Fibroblast of mammary gland (primary cell): Measurements from ENCODE around the gene SRRM3.

Source experiments
- DNase-seq: peaks from one replicate; pipeline ENCODE4 v3.0.0-alpha.2; 2010; ENCODE audit warnings: low read depth
- H3K4me3 ChIP-seq: 2 replicates; pipeline ENCODE4 v1.5.1; 2011; ENCODE audit warnings: low read depth, mild to moderate bottlenecking, low read length, moderate library complexity; ENCODE audit not compliant: control insufficient read depth
- CTCF ChIP-seq: conservative IDR thresholded peaks from 2 replicates; pipeline ENCODE4 v1.5.1; 2011; ENCODE audit warnings: low read depth, low read length, inconsistent platforms; ENCODE audit not compliant: control insufficient read depth, insufficient read depth

The SRRM3 gene

GRCh38 chr7:76318488-76319353, 117.0 kb downstream of the SRRM3 start:
- peak overlapping the region; percentile 73 for H3K4me3 ChIP-seq
- peak; percentile 35 for TF ChIP-seq CTCF
- DNase-seq = peak; percentile 92

- no peak overlapping the region for H3K4me3 ChIP-seq
- DNase-seq = no peak
- no peak for TF ChIP-seq CTCF
Measured at GRCh38 chr7:76325092-76325491, 123.4 kb downstream of the SRRM3 start.

- no peak overlapping the region for H3K4me3 ChIP-seq
- no peak for DNase-seq
- no peak for TF ChIP-seq CTCF
Measured at GRCh38 chr7:76325811-76326210, 124.1 kb downstream of the SRRM3 start.

- DNase-seq = peak; percentile 65
- no peak overlapping the region for H3K4me3 ChIP-seq
- TF ChIP-seq CTCF = no peak
Measured at GRCh38 chr7:76326646-76327233, 125.0 kb downstream of the SRRM3 start.

- no peak overlapping the region for H3K4me3 ChIP-seq
- TF ChIP-seq CTCF = no peak
- DNase-seq = no peak
Measured at GRCh38 chr7:76327610-76328009, 125.9 kb downstream of the SRRM3 start.

- no peak for DNase-seq
- H3K4me3 ChIP-seq = no peak overlapping the region
- TF ChIP-seq CTCF = no peak
Measured at GRCh38 chr7:76328389-76328788, 126.7 kb downstream of the SRRM3 start.
